Thyroid gland (tissue), 4 donors: Measurements from ENCODE around the gene A2M. TPM values are rescaled to one million over a fixed set of nuclear protein-coding genes. Genes with fewer than 3 reads are reported as not detected.

Experiments used
- DNase-seq, 2 donors: peaks; one replicate each; pipeline ENCODE4 v3.0.0-alpha.2; 2019
- H3K27ac ChIP-seq, 3 donors: fragments of 200-600 bp; sonication (generic); 1 replicate in 2 of 3; 2 replicates in 1 of 3; pipeline ENCODE4 v1.5.1; 2016 to 2019; ENCODE audit warnings: mild to moderate bottlenecking in 1 of 3, moderate library complexity in 1 of 3
- H3K27me3 ChIP-seq: fragments of 200-600 bp; sonication (generic); one replicate; pipeline ENCODE4 v1.5.1; 2019
- H3K36me3 ChIP-seq, 2 donors: fragments of 200-600 bp; sonication (generic); one replicate each; pipeline ENCODE4 v1.5.1; 2016 to 2019
- H3K4me1 ChIP-seq, 2 donors: fragments of 200-600 bp; sonication (generic); one replicate each; pipeline ENCODE4 v1.5.1; 2017 to 2019
- H3K4me3 ChIP-seq, 3 donors: fragments of 200-600 bp; sonication (generic); replicated peaks in 1 of 3; 1 replicate in 2 of 3; 2 replicates in 1 of 3; pipeline ENCODE4 v1.5.1; 2016; ENCODE audit warnings: mild to moderate bottlenecking in 1 of 3
- H3K9me3 ChIP-seq: fragments of 200-600 bp; sonication (generic); one replicate; pipeline ENCODE4 v1.5.1; 2017
- POLR2A ChIP-seq, 2 donors: fragments of 450-650 bp; IDR thresholded peaks; one replicate each; pipeline ENCODE4 v1.6.1; 2017; ENCODE audit warnings: antibody characterized with exemption in 2 of 2, mild to moderate bottlenecking in 2 of 2, moderate library complexity in 1 of 2
- WGBS, 2 donors: methylation state at CpG; one replicate each; pipeline ENCODE4 v1.1.5; 2017; 5-methylcytosine and 5-hydroxymethylcytosine counted together
- intact Hi-C: fragments of 100-400 bp; cut with DNase I; formaldehyde crosslinking; loops from one replicate; pipeline ENCODE4 v1.15.1; 2023
- total RNA-seq, 4 donors: library from RNA; depleted of rRNA; stranded (reverse); fragments of >200 nt; gene quantifications; one replicate each; pipeline ENCODE4 v1.2.3, GENCODE V29; 2016
- TF ChIP-seq, protein P1 (sequence below), 6 experiments: fragments of 200-600 bp in 3 of 6; fragments of 450-650 bp in 3 of 6; sonication (generic) in 3 of 6; IDR thresholded peaks; one replicate each; pipeline ENCODE4 v1.5.1; 2016 to 2019; ENCODE audit warnings: antibody characterized with exemption in 6 of 6, mild to moderate bottlenecking in 2 of 6, inconsistent platforms in 1 of 6, moderate library complexity in 1 of 6

Gene A2M
- total RNA-seq, 4 donors from 2014 or later, result 124 to 345 (median 219) TPM

DNA sequence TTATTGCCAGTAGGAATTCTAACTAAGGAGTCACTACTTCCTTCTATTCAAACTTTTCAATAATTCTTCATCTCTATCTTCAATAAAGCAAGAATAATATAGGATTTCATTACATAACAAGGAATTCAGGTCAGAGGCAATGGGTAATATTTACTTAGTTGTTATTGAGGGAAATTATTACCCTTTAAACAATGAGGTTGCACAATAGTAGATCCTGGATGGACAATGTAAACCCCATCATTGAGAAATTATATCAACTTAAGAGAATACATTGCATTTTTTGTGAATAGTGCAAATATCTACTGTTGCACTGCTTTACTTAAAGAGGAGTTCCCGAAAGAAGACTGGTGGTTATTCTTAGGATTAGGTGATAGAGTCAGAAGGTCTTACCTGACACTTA is 43.8 kb downstream of the A2M start:
- intact Hi-C loops, result no loop called here
- Histone ChIP-seq H3K27me3 (no peaks in the 10 kb centered on the region), H3K4me1 (no peaks in the 10 kb centered on the region), H3K36me3 (peaks cover 13 to 32% of the 10 kb centered on the region in 2 donors), H3K4me3 (no peak overlapping the region), H3K27ac (no peak overlapping the region), H3K9me3 (no peaks in the 10 kb centered on the region)
- 93 to 97% methylated on average over 1 of the region's 1 CpG for WGBS, 2 donors
- no peak for TF ChIP-seq POLR2A (IDR thresholded peaks at IDR 0.05)
- TF ChIP-seq, protein P1, sequence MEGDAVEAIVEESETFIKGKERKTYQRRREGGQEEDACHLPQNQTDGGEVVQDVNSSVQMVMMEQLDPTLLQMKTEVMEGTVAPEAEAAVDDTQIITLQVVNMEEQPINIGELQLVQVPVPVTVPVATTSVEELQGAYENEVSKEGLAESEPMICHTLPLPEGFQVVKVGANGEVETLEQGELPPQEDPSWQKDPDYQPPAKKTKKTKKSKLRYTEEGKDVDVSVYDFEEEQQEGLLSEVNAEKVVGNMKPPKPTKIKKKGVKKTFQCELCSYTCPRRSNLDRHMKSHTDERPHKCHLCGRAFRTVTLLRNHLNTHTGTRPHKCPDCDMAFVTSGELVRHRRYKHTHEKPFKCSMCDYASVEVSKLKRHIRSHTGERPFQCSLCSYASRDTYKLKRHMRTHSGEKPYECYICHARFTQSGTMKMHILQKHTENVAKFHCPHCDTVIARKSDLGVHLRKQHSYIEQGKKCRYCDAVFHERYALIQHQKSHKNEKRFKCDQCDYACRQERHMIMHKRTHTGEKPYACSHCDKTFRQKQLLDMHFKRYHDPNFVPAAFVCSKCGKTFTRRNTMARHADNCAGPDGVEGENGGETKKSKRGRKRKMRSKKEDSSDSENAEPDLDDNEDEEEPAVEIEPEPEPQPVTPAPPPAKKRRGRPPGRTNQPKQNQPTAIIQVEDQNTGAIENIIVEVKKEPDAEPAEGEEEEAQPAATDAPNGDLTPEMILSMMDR (IDR thresholded peaks at IDR 0.05), result no peak
- no peak for DNase-seq

DNA sequence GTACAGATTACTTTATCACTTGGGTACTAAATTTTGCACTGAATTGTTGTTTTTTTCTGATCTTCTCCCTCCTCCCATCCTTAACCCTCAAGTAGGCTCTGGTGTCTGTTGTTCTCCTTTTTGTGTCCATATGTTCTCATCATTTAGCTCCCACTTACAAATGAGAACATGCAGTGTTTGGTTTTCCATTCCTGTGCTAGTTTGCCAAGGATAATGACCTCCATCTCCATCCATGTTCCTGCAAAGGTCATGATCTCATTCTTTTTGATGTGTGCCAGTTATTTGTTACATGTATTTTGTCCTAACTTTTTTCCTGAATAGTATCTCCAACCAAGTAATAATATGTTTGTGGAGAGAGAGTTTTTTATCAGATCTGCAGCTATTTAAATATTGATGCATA is 44.2 kb downstream of the A2M start:
- DNase-seq, result no peak
- intact Hi-C loops, result no loop called here
- H3K4me3 ChIP-seq, result no peak overlapping the region
- H3K36me3 ChIP-seq, result peaks cover 13 to 29% of the 10 kb centered on the region in 2 donors
- no peaks in the 10 kb centered on the region for H3K4me1 ChIP-seq
- no peaks in the 10 kb centered on the region for H3K27me3 ChIP-seq
- no peak for TF ChIP-seq POLR2A (IDR thresholded peaks at IDR 0.05)
- TF ChIP-seq, protein P1 (IDR thresholded peaks at IDR 0.05), result no peak
- no peak overlapping the region for H3K27ac ChIP-seq
- no peaks in the 10 kb centered on the region for H3K9me3 ChIP-seq

DNA sequence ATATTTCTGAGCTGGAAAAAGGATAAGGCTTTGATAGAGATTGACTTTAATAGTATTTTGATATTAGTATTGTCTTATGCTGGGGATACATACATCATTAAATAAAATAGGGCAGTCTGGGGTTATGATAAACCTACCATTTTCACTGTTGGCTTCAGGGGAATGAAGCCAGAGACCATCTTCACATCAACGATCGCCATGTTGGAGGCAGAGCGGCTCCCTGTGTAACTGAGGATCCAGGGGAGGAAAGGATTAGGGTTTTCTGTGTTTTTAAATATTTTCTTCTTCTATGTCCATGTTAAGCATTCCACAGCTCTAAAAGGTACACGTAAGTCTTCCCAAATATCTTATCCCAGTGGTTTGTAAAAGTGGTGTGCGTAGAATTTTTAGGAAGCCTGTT is 45.4 kb downstream of the A2M start:
- H3K27me3 ChIP-seq, result no peaks in the 10 kb centered on the region
- peaks cover 13 to 29% of the 10 kb centered on the region in 2 donors for H3K36me3 ChIP-seq
- no peak for DNase-seq
- TF ChIP-seq, protein P1 (IDR thresholded peaks at IDR 0.05), result no peak
- no peak for TF ChIP-seq POLR2A (IDR thresholded peaks at IDR 0.05)
- 94% methylated on average over 5 of the region's 5 CpGs for WGBS, 2 donors
- intact Hi-C loops, result no loop called here
- H3K4me3 ChIP-seq, result no peak overlapping the region
- no peak overlapping the region for H3K27ac ChIP-seq
- H3K4me1 ChIP-seq, result no peaks in the 10 kb centered on the region
- no peaks in the 10 kb centered on the region for H3K9me3 ChIP-seq

DNA sequence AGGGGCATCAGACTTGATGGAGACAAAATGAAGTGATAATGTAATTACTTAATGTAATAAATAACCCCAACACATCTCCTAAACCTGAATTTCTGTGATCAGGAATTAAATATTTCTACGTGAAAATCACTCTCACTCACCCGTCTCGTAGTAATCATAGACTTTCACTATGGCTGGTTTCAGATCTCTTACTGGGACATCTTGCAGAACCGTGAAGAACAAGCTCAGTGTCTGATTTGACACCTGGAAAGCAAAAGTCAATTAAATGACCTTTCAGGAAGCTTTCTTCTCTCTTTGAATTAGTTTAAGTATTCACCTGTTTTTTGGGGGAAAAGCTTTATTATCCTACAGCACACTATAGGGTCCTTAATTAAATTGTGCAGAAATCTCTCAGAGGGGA is 47.1 kb downstream of the A2M start:
- no peaks in the 10 kb centered on the region for H3K9me3 ChIP-seq
- H3K36me3 ChIP-seq, result peaks cover 12 to 25% of the 10 kb centered on the region in 2 donors
- H3K4me3 ChIP-seq, result no peak overlapping the region
- no peak overlapping the region for H3K27ac ChIP-seq
- WGBS, 2 donors, result 79 to 85% methylated on average over 4 of the region's 4 CpGs
- H3K4me1 ChIP-seq, result peaks cover 4% of the 10 kb centered on the region in 2 donors
- intact Hi-C loops, result no loop called here
- no peak for TF ChIP-seq POLR2A (IDR thresholded peaks at IDR 0.05)
- TF ChIP-seq, protein P1 (IDR thresholded peaks at IDR 0.05), result no peak
- DNase-seq, result no peak
- H3K27me3 ChIP-seq, result no peaks in the 10 kb centered on the region

DNA sequence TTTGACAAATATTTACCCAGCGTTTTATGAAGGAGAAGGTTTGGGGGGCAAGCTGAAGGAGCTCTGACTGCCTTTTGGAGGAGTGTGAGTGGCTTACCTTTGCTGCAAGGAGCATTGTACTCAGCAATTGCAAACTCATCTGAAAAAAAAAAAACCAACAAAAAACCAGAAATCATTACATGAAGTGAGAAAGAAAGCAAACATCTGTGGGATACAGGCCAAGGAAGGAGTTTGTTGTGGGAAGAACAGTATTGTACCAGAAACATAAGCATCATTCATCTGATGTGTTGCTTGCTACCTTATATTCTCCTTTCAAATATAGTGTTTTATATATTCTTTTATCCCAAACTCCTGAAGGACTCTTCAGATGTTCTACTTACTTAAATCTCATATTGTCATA is 47.6 kb downstream of the A2M start:
- no peak for DNase-seq
- Histone ChIP-seq H3K4me1 (peaks cover 7% of the 10 kb centered on the region in 2 donors), H3K36me3 (peaks cover 8 to 25% of the 10 kb centered on the region in 2 donors), H3K9me3 (no peaks in the 10 kb centered on the region), H3K27me3 (no peaks in the 10 kb centered on the region), H3K4me3 (no peak overlapping the region), H3K27ac (no peak overlapping the region)
- intact Hi-C loops, result no loop called here
- TF ChIP-seq, protein P1 (IDR thresholded peaks at IDR 0.05), result no peak
- no peak for TF ChIP-seq POLR2A (IDR thresholded peaks at IDR 0.05)
- 85 to 97% methylated on average over 1 of the region's 1 CpG for WGBS, 2 donors
